Astrocyte of the cerebellum (primary cell): ENCODE results near the gene MNAT1.

ENCODE experiments used
- DNase-seq: peaks from one replicate; pipeline ENCODE4 v3.0.0-alpha.2; 2011; ENCODE audit warnings: low read depth
- H3K4me3 ChIP-seq: 2 replicates; pipeline ENCODE4 v1.5.1; 2011; ENCODE audit warnings: mild to moderate bottlenecking, low read depth, low read length, moderate library complexity
- in situ Hi-C: cut with HindIII; loops from 2 replicates; pipeline ENCODE4 v1.10.0; 2017; ENCODE audit warnings: low sequenced_read_pairs
- TF ChIP-seq, protein P1 (sequence below): IDR thresholded peaks from 2 replicates; pipeline ENCODE4 v1.5.1; 2012; ENCODE audit warnings: low read length, low read depth, moderate library complexity, mild to moderate bottlenecking; ENCODE audit errors: missing control alignments

MNAT1 gene

DNA sequence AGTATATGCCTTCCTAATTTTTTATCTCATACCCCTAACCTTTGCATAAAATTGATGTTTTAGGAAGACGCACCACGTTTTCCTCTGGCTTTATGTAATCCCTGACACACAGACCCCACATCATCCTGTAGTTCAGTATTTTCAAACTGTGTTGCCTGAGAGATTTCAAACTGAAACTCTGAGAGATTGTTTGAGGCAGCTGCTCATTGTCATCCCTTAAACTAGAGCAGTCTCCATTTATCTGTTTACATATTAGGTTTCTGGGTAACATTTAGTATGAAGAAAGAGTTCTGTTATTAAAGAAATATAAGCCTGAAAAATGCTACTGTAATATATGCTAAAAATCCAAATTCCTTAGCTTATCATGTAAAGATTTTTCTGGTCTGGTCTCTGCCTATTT is 24.3 kb downstream of the MNAT1 start:
- TF ChIP-seq, protein P1, sequence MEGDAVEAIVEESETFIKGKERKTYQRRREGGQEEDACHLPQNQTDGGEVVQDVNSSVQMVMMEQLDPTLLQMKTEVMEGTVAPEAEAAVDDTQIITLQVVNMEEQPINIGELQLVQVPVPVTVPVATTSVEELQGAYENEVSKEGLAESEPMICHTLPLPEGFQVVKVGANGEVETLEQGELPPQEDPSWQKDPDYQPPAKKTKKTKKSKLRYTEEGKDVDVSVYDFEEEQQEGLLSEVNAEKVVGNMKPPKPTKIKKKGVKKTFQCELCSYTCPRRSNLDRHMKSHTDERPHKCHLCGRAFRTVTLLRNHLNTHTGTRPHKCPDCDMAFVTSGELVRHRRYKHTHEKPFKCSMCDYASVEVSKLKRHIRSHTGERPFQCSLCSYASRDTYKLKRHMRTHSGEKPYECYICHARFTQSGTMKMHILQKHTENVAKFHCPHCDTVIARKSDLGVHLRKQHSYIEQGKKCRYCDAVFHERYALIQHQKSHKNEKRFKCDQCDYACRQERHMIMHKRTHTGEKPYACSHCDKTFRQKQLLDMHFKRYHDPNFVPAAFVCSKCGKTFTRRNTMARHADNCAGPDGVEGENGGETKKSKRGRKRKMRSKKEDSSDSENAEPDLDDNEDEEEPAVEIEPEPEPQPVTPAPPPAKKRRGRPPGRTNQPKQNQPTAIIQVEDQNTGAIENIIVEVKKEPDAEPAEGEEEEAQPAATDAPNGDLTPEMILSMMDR = no peak
- H3K4me3 ChIP-seq = no peak overlapping the region
- in situ Hi-C loops = no loop called here
- DNase-seq = no peak

DNA sequence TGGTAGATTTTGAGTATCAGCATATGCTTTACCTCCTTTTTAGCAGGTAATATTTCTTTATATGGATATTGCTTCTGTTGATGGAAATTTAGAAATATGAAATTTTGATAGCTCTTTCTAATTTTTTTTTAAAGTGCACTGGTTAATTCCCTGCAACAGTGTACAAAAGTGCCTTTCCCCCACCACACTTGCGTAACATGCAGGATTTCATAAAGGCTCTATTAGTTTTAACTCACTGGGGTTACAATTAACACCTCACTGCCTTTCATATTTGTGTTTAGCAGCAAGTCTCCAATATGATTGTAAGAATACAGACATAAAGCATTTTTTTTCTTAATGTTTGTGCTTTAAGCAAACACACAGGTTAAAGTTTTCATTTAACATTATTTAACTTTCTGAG is 25.6 kb downstream of the MNAT1 start:
- DNase-seq = no peak
- TF ChIP-seq, protein P1 = no peak
- in situ Hi-C loops = no loop called here
- no peak overlapping the region for H3K4me3 ChIP-seq

DNA sequence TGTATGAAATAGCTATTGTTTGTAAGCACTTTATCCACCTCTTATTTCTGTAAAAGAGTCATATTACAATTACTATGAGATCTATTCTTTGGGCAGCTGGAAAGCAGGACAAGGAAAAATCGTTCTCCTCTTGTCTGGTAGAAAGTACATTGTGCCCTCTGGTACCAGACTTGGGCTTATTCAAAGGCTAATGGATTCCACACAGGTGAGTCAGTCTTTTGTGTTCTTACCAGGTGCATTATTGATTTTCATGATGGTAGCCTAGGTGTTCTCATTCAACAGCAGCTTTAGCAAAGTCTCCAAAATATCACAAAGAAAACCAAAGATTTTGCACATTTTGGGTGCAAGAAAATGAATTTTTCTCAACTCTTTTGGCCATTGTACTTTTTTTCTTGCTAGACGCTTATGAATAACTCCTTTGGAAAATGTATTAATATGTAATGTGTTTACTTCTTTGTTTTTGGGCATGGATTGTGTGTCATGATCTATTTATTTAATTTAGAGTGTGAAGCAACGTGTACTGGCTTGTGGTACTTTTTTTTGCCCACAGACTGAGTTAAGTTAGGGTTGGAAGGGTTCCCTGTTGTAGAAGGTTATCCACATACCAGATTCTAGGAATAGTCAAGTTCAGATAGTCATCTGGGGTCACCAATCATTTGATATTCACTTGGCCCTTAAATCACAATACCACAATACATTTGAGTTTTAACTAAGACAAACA is 26.2 kb downstream of the MNAT1 start:
- TF ChIP-seq, protein P1 = no peak
- in situ Hi-C loops = no loop called here
- no peak for DNase-seq
- no peak overlapping the region for H3K4me3 ChIP-seq

DNA sequence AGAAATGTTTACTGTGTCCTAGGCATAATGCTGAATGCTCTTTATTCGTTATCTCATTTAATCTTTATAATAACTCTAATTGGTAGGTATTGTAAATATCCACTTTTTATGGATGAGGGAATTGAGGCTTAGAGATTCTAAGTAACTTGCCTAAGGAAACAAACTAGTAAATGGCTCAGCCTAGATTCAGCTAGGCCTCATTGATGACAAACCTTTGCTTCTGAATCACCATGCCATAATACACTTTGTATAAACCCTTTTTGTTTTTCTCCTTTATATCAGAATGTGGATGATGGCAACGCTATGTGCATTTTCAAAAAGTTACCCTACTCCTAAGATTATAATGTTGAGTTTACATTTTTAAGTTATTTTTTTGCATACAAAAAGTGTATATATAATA is 34.0 kb downstream of the MNAT1 start:
- in situ Hi-C loops = no loop called here
- TF ChIP-seq, protein P1 = no peak
- H3K4me3 ChIP-seq = no peak overlapping the region
- DNase-seq = no peak

DNA sequence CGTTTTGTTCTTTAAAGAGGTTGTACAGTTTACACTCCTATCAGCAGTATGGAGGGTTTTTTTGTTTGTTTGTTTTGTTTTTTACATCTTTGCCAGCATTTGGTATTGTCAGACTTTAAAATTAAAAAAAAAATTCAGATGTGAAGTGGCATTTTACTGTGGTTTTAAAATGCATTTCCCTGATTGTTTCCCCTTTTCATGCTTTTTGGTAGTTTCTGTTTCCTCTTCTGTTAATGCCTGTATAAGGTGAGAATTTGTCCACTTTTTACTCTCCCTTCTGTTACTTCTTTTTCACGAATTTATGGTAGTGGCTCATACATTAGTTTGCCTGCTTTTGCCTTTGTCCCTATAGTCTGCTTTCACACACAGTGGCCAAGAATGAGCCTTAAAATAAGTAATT is 36.6 kb downstream of the MNAT1 start:
- no peak overlapping the region for H3K4me3 ChIP-seq
- TF ChIP-seq, protein P1 = no peak
- in situ Hi-C loops = no loop called here
- no peak for DNase-seq

DNA sequence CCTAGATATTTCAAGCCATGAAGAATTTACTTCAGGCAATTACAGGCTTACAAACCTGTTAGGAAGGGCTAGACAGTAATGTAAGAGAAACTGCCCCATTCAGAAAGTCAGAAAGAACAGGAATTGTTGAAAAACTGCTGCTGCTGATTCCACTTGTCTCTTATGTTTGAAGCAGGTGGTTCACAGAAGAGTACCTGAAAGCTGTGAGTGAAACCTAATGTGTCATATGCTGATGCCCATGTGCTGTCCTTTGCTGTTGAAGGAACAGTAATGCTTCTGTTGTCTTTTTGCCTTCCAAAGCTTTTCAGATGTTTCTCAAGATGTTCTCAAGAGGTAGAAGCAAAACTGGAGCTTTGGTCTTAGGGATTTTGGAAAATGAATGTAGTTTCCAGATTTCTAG is 39.0 kb downstream of the MNAT1 start:
- H3K4me3 ChIP-seq = no peak overlapping the region
- in situ Hi-C loops = no loop called here
- DNase-seq = no peak
- TF ChIP-seq, protein P1 = no peak
